IMR-90 (cell line): ENCODE results near the gene BSPRY. TPM values are rescaled to one million over a fixed set of nuclear protein-coding genes. Genes with fewer than 3 reads are reported as not detected.

Experiments used
- ATAC-seq: fragments of 200-7000 bp; cut with Tn5 transposase; 2 replicates; pipeline ENCODE4 v1.9.1; 2020; ENCODE audit warnings: low read depth, mild to moderate bottlenecking, moderate library complexity
- BruUV-seq: library from RNA; stranded (reverse); fragments of 400-500 nt; replicated peaks from 2 replicates; lab custom pipeline; 2021; lab: Mats Ljungman, UMichigan
- CTCF ChIA-PET: fragments of 300-600 bp; formaldehyde crosslinking; extraction: SDS; loops from one replicate; lab custom pipeline; 2021; ENCODE audit warnings: antibody characterized with exemption; lab: Yijun Ruan, JAX
- POLR2A ChIA-PET: fragments of 300-600 bp; sonication (Branson Sonifier 250); formaldehyde crosslinking; loops from one replicate; lab custom pipeline; 2022; ENCODE audit warnings: antibody characterized with exemption; ENCODE audit not compliant: unreplicated experiment; lab: Charles Lee
- DNase-seq: peaks from one replicate; pipeline ENCODE4 v3.0.0; 2013
- H2AFZ ChIP-seq: replicated peaks from 2 replicates; pipeline ENCODE3; 2013; ENCODE audit warnings: low read length, mild to moderate bottlenecking; ENCODE audit not compliant: poor library complexity
- H2AK5ac ChIP-seq: 2 replicates; pipeline ENCODE4 v1.6.1; 2013; ENCODE audit warnings: low read depth, low read length, inconsistent platforms
- H2AK9ac ChIP-seq: replicated peaks from 2 replicates; pipeline ENCODE3; 2013; ENCODE audit warnings: mild to moderate bottlenecking, low read depth, low read length, moderate library complexity; ENCODE audit not compliant: poor library complexity
- H2BK120ac ChIP-seq: 2 replicates; pipeline ENCODE4 v1.6.1; 2013; ENCODE audit warnings: low read depth, low read length, inconsistent platforms
- H2BK15ac ChIP-seq: 3 replicates; pipeline ENCODE4 v1.6.1; 2013; ENCODE audit warnings: low read depth, low read length, inconsistent platforms
- H2BK20ac ChIP-seq: 2 replicates; pipeline ENCODE4 v1.6.1; 2013; ENCODE audit warnings: low read depth, mild to moderate bottlenecking, inconsistent platforms, low read length, moderate library complexity
- H2BK5ac ChIP-seq: 2 replicates; pipeline ENCODE4 v1.6.1; 2013; ENCODE audit warnings: mild to moderate bottlenecking, low read depth, low read length, inconsistent platforms; ENCODE audit not compliant: poor library complexity, severe bottlenecking
- H3K14ac ChIP-seq: replicated peaks from 2 replicates; pipeline ENCODE4 v1.6.1; 2013; ENCODE audit warnings: low read depth, low read length, inconsistent platforms
- H3K18ac ChIP-seq: 2 replicates; pipeline ENCODE4 v1.6.1; 2013; ENCODE audit warnings: low read depth, low read length, control low read depth
- H3K23ac ChIP-seq: 2 replicates; pipeline ENCODE4 v1.6.1; 2013; ENCODE audit warnings: low read depth, low read length, inconsistent platforms
- H3K27ac ChIP-seq: 2 replicates; pipeline ENCODE4 v1.5.1; 2013; ENCODE audit warnings: mild to moderate bottlenecking, control low read depth, low read length; ENCODE audit not compliant: insufficient read depth
- H3K27me3 ChIP-seq: 2 replicates; pipeline ENCODE4 v1.6.1; 2013; ENCODE audit warnings: low read length; ENCODE audit not compliant: control insufficient read depth, insufficient read depth
- H3K36me3 ChIP-seq: 2 replicates; pipeline ENCODE4 v1.6.1; 2013; ENCODE audit warnings: low read length, mixed read lengths; ENCODE audit not compliant: control insufficient read depth, insufficient read depth
- H3K4ac ChIP-seq: 2 replicates; pipeline ENCODE4 v1.6.1; 2013; ENCODE audit warnings: low read depth, low read length, inconsistent platforms
- H3K4me1 ChIP-seq: 2 replicates; pipeline ENCODE4 v1.6.1; 2013; ENCODE audit warnings: low read length, mixed read lengths; ENCODE audit not compliant: control insufficient read depth, insufficient read depth
- H3K4me2 ChIP-seq: 2 replicates; pipeline ENCODE4 v1.6.1; 2013; ENCODE audit warnings: low read depth, mild to moderate bottlenecking, control low read depth, low read length, moderate library complexity
- H3K4me3 ChIP-seq: 2 replicates; pipeline ENCODE4 v1.5.1; 2013; ENCODE audit warnings: low read depth, mild to moderate bottlenecking, control low read depth, low read length, moderate library complexity; ENCODE audit not compliant: insufficient read depth
- H3K56ac ChIP-seq: 2 replicates; pipeline ENCODE4 v1.6.1; 2013; ENCODE audit warnings: low read length, inconsistent platforms; ENCODE audit not compliant: insufficient read depth; ENCODE audit errors: extremely low read depth
- H3K79me1 ChIP-seq, 2 experiments: 2 replicates each; pipeline ENCODE4 v1.6.1; 2013; ENCODE audit warnings: low read length in 2 of 2, inconsistent platforms in 1 of 2, low read depth in 1 of 2
- H3K9ac ChIP-seq: 2 replicates; pipeline ENCODE4 v1.6.1; 2013; ENCODE audit warnings: low read depth, low read length, control low read depth
- H3K9me1 ChIP-seq: 2 replicates; pipeline ENCODE4 v1.6.1; 2013; ENCODE audit warnings: low read length, inconsistent platforms; ENCODE audit not compliant: insufficient read depth
- H3K9me3 ChIP-seq: 2 replicates; pipeline ENCODE4 v1.6.1; 2013; ENCODE audit warnings: low read length; ENCODE audit not compliant: control insufficient read depth, insufficient read depth
- H4K20me1 ChIP-seq: 2 replicates; pipeline ENCODE4 v1.6.1; 2013; ENCODE audit warnings: low read length, inconsistent platforms; ENCODE audit not compliant: insufficient read depth
- H4K5ac ChIP-seq: 2 replicates; pipeline ENCODE4 v1.6.1; 2013; ENCODE audit warnings: mild to moderate bottlenecking, low read depth, low read length, control low read depth
- H4K8ac ChIP-seq, 2 experiments: 2 replicates each; pipeline ENCODE4 v1.6.1; 2013; ENCODE audit warnings: low read depth in 2 of 2, low read length in 2 of 2, control low read depth in 1 of 2, inconsistent platforms in 1 of 2
- H4K91ac ChIP-seq: 2 replicates; pipeline ENCODE4 v1.6.1; 2013; ENCODE audit warnings: low read depth, low read length, inconsistent platforms; ENCODE audit not compliant: insufficient read depth
- BHLHE40 ChIP-seq: fragments of 150-350 bp; IDR thresholded peaks from 2 replicates; pipeline ENCODE4 v1.6.1; 2016; ENCODE audit warnings: mild to moderate bottlenecking, low read depth, low read length
- CEBPB ChIP-seq: IDR thresholded peaks from 2 replicates; pipeline ENCODE4 v1.6.1; 2012; ENCODE audit warnings: low read depth, low read length, improper control_type of control experiment
- CHD1 ChIP-seq: IDR thresholded peaks from 2 replicates; pipeline ENCODE4 v1.6.1; 2012; ENCODE audit warnings: low read depth, low read length, improper control_type of control experiment
- CTCF ChIP-seq: conservative IDR thresholded peaks from 2 replicates; pipeline ENCODE4 v1.5.1; 2012; ENCODE audit warnings: mild to moderate bottlenecking, low read depth, low read length, improper control_type of control experiment
- FOS ChIP-seq: fragments of 150-350 bp; IDR thresholded peaks from 2 replicates; pipeline ENCODE4 v1.6.1; 2016; ENCODE audit warnings: low read depth, low read length
- MAFK ChIP-seq: IDR thresholded peaks from 2 replicates; pipeline ENCODE4 v1.6.1; 2012; ENCODE audit warnings: low read depth, low read length, improper control_type of control experiment
- MAZ ChIP-seq: IDR thresholded peaks from 2 replicates; pipeline ENCODE4 v1.6.1; 2012; ENCODE audit warnings: low read depth, mild to moderate bottlenecking, low read length, improper control_type of control experiment, moderate library complexity, borderline replicate concordance
- MXI1 ChIP-seq: IDR thresholded peaks from 2 replicates; pipeline ENCODE4 v1.6.1; 2012; ENCODE audit warnings: low read depth, mild to moderate bottlenecking, low read length, moderate library complexity, borderline replicate concordance
- NFE2L2 ChIP-seq: fragments of 150-350 bp; IDR thresholded peaks from 2 replicates; pipeline ENCODE4 v1.6.1; 2016; ENCODE audit warnings: low read depth, mild to moderate bottlenecking, low read length
- POLR2A ChIP-seq: IDR thresholded peaks from 2 replicates; pipeline ENCODE4 v1.6.1; 2012; ENCODE audit warnings: mild to moderate bottlenecking, low read depth, low read length
- RAD21 ChIP-seq: IDR thresholded peaks from 2 replicates; pipeline ENCODE4 v1.6.1; 2012; ENCODE audit warnings: low read length, improper control_type of control experiment
- RCOR1 ChIP-seq: IDR thresholded peaks from 2 replicates; pipeline ENCODE4 v1.6.1; 2012; ENCODE audit warnings: mild to moderate bottlenecking, low read length, improper control_type of control experiment; ENCODE audit not compliant: insufficient replicate concordance
- RFX5 ChIP-seq: IDR thresholded peaks from 2 replicates; pipeline ENCODE4 v1.8.0; 2012; ENCODE audit warnings: low read depth, mild to moderate bottlenecking, low read length, moderate library complexity
- SMC3 ChIP-seq: fragments of 150-350 bp; IDR thresholded peaks from 2 replicates; pipeline ENCODE4 v1.6.1; 2016; ENCODE audit warnings: low read depth, mild to moderate bottlenecking, antibody characterized with exemption, low read length, moderate library complexity
- USF2 ChIP-seq: fragments of 150-350 bp; IDR thresholded peaks from 2 replicates; pipeline ENCODE4 v1.6.1; 2017; ENCODE audit warnings: mild to moderate bottlenecking, antibody characterized with exemption, low read length, low read depth
- WGBS, 2 experiments: methylation state at CpG; one replicate each; pipeline versions ENCODE4 v1.1.5 to v1.1.7; 2013; ENCODE audit warnings: missing lambda C conversion rate in 2 of 2; ENCODE audit not compliant: insufficient read length in 1 of 2; ENCODE audit errors: extremely low coverage in 2 of 2; 5-methylcytosine and 5-hydroxymethylcytosine counted together
- dilution Hi-C: fragments of 300-500 bp; cut with HindIII; formaldehyde crosslinking; loops from one replicate; pipeline ENCODE4 v1.14.3; 2018; ENCODE audit warnings: low sequenced_read_pairs; ENCODE audit not compliant: unreplicated experiment
- in situ Hi-C: fragments of 300-500 bp; cut with MboI; formaldehyde crosslinking; loops from 3 replicates; pipeline ENCODE4 v1.14.3; 2019; ENCODE audit warnings: low sequenced_read_pairs, inconsistent platforms, mixed read lengths
- intact Hi-C: fragments of 100-400 bp; cut with micrococcal nuclease; formaldehyde crosslinking; loops from 2 replicates; pipeline ENCODE4 v1.10.0; 2022
- polyA plus RNA-seq, 3 experiments: library from polyadenylated mRNA; depleted of rRNA; stranded (reverse); fragments of >200 nt; gene quantifications; 2 replicates each; pipeline ENCODE4 v1.2.3, GENCODE V29; 2012; ENCODE audit warnings: low replicate concordance in 1 of 3
- total RNA-seq: library from RNA; depleted of rRNA; stranded (reverse); fragments of >200 nt; gene quantifications from 2 replicates; pipeline ENCODE4 v1.2.3, GENCODE V29; 2012
- TF ChIP-seq, protein P1 (sequence below): fragments of 150-350 bp; IDR thresholded peaks from 2 replicates; pipeline ENCODE4 v1.6.1; 2016; ENCODE audit warnings: low read depth, mild to moderate bottlenecking, low read length, moderate library complexity, borderline replicate concordance

Gene BSPRY
- total and polyA plus RNA-seq, 2 of the 4 experiments (the other 2 are of a cell fraction), result not detected

DNA sequence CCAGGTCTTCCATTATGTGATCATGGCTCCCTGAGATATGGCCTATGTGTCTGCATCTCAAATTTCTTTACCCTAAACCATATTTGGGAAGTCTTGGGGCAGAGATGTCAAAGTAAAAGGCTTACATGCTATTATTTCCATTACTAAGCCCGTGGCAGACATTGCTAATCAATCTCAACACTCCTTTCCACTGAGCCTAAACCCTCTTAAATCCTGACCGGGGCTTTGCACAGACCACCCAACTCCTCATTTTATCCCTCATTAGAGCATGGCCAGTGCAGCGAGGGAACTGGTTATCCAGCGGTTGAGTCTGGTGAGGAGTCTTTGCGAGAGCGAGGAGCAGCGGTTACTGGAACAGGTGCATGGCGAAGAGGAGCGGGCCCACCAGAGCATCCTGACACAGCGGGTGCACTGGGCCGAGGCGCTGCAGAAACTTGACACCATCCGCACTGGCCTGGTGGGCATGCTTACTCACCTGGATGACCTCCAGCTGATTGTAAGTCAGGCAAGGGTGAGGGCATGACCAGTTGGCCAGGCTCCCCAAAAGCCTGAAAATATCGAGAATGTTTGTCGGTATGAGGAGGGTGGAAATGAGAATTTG, 11.0 kb downstream of the BSPRY start:
- ATAC-seq (no peak), DNase-seq (no peak)
- no peak overlapping the region for H3K9ac ChIP-seq
- H4K5ac ChIP-seq, result no peak overlapping the region
- no peak overlapping the region for H2BK20ac ChIP-seq
- H2AK9ac ChIP-seq, result no peak overlapping the region
- no peak overlapping the region for H3K14ac ChIP-seq
- H3K56ac ChIP-seq, result no peak overlapping the region
- no peak overlapping the region for H2AFZ ChIP-seq
- TF ChIP-seq CEBPB (no peak), MAZ (no peak), NFE2L2 (no peak), USF2 (no peak), CTCF (no peak), MXI1 (no peak), BHLHE40 (no peak), SMC3 (no peak), MAFK (no peak), FOS (no peak), RAD21 (no peak), RCOR1 (no peak), POLR2A (no peak), CHD1 (no peak), RFX5 (no peak)
- TF ChIP-seq, protein P1, sequence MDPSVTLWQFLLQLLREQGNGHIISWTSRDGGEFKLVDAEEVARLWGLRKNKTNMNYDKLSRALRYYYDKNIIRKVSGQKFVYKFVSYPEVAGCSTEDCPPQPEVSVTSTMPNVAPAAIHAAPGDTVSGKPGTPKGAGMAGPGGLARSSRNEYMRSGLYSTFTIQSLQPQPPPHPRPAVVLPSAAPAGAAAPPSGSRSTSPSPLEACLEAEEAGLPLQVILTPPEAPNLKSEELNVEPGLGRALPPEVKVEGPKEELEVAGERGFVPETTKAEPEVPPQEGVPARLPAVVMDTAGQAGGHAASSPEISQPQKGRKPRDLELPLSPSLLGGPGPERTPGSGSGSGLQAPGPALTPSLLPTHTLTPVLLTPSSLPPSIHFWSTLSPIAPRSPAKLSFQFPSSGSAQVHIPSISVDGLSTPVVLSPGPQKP, result no peak
- CTCF ChIA-PET, result no interaction called here
- H2BK120ac ChIP-seq, result no peak overlapping the region
- H4K20me1 ChIP-seq, result no peaks in the 10 kb centered on the region
- H2AK5ac ChIP-seq, result no peak overlapping the region
- no peak overlapping the region for H4K91ac ChIP-seq
- peaks cover 39% of the 10 kb centered on the region for H3K27me3 ChIP-seq
- no peak overlapping the region for H3K4me2 ChIP-seq
- no peak overlapping the region for H4K8ac ChIP-seq
- no TSS peak for BruUV-seq
- in situ Hi-C loops, result no loop called here
- no peak overlapping the region for H3K18ac ChIP-seq
- no peaks in the 10 kb centered on the region for H3K79me1 ChIP-seq
- no peak overlapping the region for H3K27ac ChIP-seq
- intact Hi-C loops, result no loop called here
- H3K4me3 ChIP-seq, result no peak overlapping the region
- WGBS, 2 experiments, result 40 to 100% methylated on average over 2 of the region's 15 CpGs
- no peak overlapping the region for H2BK5ac ChIP-seq
- H3K9me3 ChIP-seq, result no peaks in the 10 kb centered on the region
- no peak overlapping the region for H2BK15ac ChIP-seq
- no peak overlapping the region for H3K4ac ChIP-seq
- H3K36me3 ChIP-seq, result no peaks in the 10 kb centered on the region
- dilution Hi-C loops, result no loop called here
- no peak overlapping the region for H3K23ac ChIP-seq
- peaks cover 3% of the 10 kb centered on the region; the same call in 1 of the 2 replicates for H3K9me1 ChIP-seq
- H3K4me1 ChIP-seq, result no peaks in the 10 kb centered on the region
- POLR2A ChIA-PET, result no interaction called here
